ENCODE data around the gene NLRC3. TPM values are rescaled to one million over a fixed set of nuclear protein-coding genes. Genes with fewer than 3 reads are reported as not detected.

The NLRC3 gene
- polyA plus RNA-seq, 3 donors = 1.2 to 2.5 (median 2.4) TPM

- DNase-seq = no peak
Observed at GRCh38 chr16:3580686-3581085, 3.5 kb upstream of the NLRC3 start.

- DNase-seq = no peak
Observed at GRCh38 chr16:3580251-3580651, 3.0 kb upstream of the NLRC3 start.

GRCh38 chr16:3579776-3580175, 2.6 kb upstream of the NLRC3 start:
- no peak for DNase-seq

- DNase-seq = no peak
Observed at GRCh38 chr16:3578610-3579551, 1.7 kb upstream of the NLRC3 start.

GRCh38 chr16:3578121-3578520, 918 bp upstream of the NLRC3 start:
- no peak for DNase-seq

- no peak for DNase-seq
Observed at GRCh38 chr16:3576211-3576610, 992 bp downstream of the NLRC3 start.

GRCh38 chr16:3575491-3575890, 1.7 kb downstream of the NLRC3 start:
- DNase-seq = no peak

GRCh38 chr16:3574195-3574594, 3.0 kb downstream of the NLRC3 start:
- no peak for DNase-seq

- no peak for DNase-seq
Observed at GRCh38 chr16:3573146-3573815, 3.9 kb downstream of the NLRC3 start.

GRCh38 chr16:3570420-3571062, 6.7 kb downstream of the NLRC3 start:
- no peak for DNase-seq

- DNase-seq = no peak
Observed at GRCh38 chr16:3569851-3570250, 7.4 kb downstream of the NLRC3 start.

- no peak for DNase-seq
Observed at GRCh38 chr16:3566990-3567389, 10.2 kb downstream of the NLRC3 start.

- no peak for DNase-seq
Observed at GRCh38 chr16:3564889-3565141, 12.4 kb downstream of the NLRC3 start.

- no peak for DNase-seq
Observed at GRCh38 chr16:3564130-3564888, 12.9 kb downstream of the NLRC3 start.

GRCh38 chr16:3562914-3563480, 14.2 kb downstream of the NLRC3 start:
- DNase-seq = no peak

GRCh38 chr16:3561626-3562025, 15.6 kb downstream of the NLRC3 start:
- no peak for DNase-seq

GRCh38 chr16:3554351-3554928, 22.8 kb downstream of the NLRC3 start:
- no peak for DNase-seq

- no peak for DNase-seq
Observed at GRCh38 chr16:3553138-3553923, 23.9 kb downstream of the NLRC3 start.

GRCh38 chr16:3550851-3551847, 26.1 kb downstream of the NLRC3 start:
- DNase-seq = no peak

Data from renal pelvis (tissue), 4 donors.